ENCODE data around the gene CHD6.

CHD6 gene

DNA sequence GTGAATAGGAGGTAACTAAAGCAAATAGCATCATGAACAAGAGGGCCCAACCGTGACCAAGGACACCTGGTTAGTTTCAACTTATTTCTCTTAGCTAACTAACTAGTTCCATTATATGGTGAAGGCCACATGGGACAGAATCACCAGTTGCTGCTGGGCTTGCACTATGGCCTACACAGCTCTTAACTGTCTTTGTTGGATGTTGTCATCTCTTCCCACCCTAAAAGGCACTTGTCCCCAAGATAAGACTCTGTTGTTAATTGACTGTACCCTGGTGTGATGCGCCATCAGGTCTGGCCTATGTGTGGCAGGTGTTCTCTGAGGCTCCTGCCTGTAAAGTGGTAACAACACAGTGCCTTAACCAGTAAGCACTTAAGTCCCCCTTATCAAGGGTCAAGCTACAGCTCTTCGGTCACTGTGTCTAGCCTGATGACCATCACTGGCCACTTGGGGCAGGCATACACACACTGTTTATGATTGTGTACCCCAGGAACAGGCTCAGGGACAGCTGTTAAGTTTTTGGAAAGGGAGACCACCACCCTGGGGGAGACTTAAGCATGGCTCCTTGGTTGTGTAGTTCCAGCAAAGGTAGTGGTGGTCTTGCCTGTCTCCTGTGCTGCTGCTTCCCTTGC is 51.2 kb downstream of the CHD6 start:
- Histone ChIP-seq H3K27ac (no peak overlapping the region), H3K4me3 (no peak overlapping the region)
- TF ChIP-seq, protein P1, sequence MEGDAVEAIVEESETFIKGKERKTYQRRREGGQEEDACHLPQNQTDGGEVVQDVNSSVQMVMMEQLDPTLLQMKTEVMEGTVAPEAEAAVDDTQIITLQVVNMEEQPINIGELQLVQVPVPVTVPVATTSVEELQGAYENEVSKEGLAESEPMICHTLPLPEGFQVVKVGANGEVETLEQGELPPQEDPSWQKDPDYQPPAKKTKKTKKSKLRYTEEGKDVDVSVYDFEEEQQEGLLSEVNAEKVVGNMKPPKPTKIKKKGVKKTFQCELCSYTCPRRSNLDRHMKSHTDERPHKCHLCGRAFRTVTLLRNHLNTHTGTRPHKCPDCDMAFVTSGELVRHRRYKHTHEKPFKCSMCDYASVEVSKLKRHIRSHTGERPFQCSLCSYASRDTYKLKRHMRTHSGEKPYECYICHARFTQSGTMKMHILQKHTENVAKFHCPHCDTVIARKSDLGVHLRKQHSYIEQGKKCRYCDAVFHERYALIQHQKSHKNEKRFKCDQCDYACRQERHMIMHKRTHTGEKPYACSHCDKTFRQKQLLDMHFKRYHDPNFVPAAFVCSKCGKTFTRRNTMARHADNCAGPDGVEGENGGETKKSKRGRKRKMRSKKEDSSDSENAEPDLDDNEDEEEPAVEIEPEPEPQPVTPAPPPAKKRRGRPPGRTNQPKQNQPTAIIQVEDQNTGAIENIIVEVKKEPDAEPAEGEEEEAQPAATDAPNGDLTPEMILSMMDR (IDR thresholded peaks at IDR 0.05) = no peak
- no peak for DNase-seq (ENCODE audit: low spot score)

DNA sequence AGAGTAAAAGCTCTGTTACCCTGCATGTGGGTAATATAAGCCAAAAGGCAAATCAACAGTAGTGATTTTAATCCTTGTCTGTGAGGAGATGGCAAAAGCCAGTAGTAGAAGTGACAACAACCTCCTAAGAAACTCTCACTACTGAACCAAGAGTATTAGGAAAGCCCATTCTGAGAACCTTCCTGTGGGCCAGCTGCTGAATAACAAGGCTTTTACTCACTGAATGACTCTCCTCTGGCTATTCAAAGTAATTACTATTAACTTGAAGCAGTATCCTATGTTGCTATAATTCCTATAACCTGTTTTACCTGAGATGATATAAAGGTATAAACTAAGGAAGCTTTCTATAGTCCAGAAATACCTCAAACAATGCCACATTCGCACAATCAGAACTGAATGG is 55.1 kb downstream of the CHD6 start:
- no peak overlapping the region for H3K27ac ChIP-seq
- H3K4me3 ChIP-seq = no peak overlapping the region
- TF ChIP-seq, protein P1 (IDR thresholded peaks at IDR 0.05) = no peak
- no peak for DNase-seq (ENCODE audit: low spot score)

DNA sequence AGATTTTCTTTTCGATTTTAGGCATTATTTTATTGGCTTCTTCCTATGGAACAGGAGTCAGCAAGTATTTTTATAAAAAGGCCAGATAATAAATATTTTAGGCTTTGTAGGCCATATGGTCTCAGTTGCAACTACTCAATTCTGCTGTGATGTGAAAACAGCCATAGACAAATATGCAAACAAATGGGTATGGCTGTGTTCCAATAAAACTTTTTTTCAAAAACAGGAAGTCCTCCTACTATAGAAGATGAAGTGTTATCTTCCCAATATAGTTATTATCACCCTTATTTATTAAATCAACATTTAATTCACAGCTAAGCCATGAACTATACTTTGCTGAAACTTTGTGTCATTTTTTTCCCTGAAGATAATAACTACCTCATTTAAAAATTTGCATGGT is 57.2 kb downstream of the CHD6 start:
- TF ChIP-seq, protein P1 (IDR thresholded peaks at IDR 0.05) = no peak
- DNase-seq (ENCODE audit: low spot score) = no peak
- Histone ChIP-seq H3K27ac (no peak overlapping the region), H3K4me3 (no peak overlapping the region)

DNA sequence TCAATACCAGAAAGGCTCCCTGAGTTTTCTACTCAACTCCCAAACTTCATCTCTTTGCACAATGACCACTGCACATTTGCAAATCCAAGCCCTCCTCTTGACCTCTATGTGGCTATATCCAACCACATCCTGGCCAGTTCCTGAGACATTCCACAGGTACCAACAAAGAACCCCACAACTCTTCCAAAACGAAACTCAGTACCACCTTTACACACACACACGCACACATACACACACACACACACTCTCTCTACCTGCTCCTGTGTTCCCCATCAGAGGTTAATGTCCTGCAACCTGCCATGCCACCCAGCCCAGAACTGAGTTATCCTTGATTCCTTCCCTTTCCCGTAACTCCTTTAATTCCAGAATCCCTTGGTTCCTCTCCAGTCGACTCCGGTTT is 58.5 kb downstream of the CHD6 start:
- H3K27ac ChIP-seq = no peak overlapping the region
- DNase-seq (ENCODE audit: low spot score) = no peak
- TF ChIP-seq, protein P1 (IDR thresholded peaks at IDR 0.05) = no peak
- H3K4me3 ChIP-seq = no peak overlapping the region

DNA sequence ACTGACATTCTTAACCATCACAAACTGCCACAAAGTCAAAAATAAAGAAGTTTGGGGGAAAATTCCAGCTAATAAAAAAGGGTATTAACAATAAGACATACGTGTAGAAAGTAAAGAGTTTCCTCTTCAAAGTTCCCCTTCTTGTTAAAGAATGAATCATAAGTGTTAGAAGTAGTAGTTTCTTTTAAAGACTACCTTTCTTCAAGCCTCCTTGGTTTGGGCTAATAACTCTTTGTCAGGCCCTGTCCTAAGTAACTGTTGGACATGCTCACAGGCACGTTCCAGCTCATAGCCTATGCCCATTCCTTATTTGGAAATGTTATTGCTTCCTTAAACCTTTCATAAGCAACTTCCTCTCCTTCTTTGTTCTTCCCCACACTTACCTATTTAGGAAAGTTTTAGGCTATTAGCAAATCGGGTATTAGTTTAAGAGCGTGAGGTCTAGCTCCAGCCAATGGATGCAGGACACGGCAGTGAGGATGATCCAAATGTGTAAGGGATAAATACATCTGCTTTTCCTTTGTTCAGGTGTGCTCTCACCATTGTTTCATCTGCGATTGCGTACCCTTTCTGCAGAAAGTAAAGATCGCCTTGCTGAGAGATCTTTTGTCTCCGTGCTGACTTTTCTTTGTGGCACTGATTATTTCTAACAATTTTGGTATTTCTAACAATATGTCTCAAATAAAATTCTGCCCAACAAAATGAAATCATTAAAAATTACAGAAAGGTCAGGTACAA is 64.9 kb downstream of the CHD6 start:
- TF ChIP-seq, protein P1 (IDR thresholded peaks at IDR 0.05) = no peak
- Histone ChIP-seq H3K27ac (no peak overlapping the region), H3K4me3 (no peak overlapping the region)
- no peak for DNase-seq (ENCODE audit: low spot score)

DNA sequence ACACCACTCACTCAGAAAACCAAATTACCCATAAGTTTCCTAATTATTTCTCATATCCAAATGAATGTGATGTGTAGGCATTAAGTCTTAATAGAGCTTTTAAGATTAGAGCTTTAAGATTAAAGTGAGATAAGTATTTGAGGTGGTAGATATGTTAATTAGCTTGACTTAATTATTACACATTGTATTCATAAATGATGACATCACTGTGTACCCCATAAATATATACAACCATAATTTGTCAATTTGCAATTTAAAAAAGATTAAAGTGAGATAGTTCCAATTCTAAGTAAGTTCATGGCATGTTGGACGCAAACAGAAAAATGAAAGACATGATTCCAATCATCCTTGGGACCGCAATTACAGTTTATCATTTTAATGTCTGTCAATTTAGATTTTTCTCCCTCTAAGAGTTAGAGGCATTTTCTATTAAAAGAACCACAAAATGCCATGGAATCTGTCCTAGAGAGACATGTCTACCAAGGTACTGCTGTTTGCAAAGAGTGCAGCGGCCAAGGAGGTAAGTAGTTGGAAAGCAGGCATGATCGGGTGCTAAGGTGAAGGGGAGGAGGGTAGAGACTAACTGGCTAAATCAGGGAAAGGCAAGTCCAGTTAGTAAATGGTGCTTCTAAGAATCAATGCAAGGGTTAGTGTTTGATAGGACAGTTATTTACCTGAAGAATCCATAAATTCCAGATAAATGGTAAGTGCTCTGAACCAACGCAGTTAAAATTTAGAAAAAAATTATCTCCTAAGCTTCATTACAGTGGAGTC is 65.7 kb downstream of the CHD6 start:
- TF ChIP-seq, protein P1 (IDR thresholded peaks at IDR 0.05) = no peak
- Histone ChIP-seq H3K27ac (no peak overlapping the region), H3K4me3 (no peak overlapping the region)
- DNase-seq (ENCODE audit: low spot score) = no peak
